Astrocyte (in vitro differentiated cells and primary cell): ENCODE measurements around the gene TBC1D2B.

Experiments used
- EZH2 ChIP-seq: IDR thresholded peaks from 2 replicates; pipeline ENCODE4 v1.6.1; 2012; ENCODE audit warnings: mild to moderate bottlenecking, low read length, inconsistent platforms; ENCODE audit not compliant: insufficient read depth
- TF ChIP-seq, protein P1 (sequence below): IDR thresholded peaks from 2 replicates; pipeline ENCODE4 v1.5.1; 2011; ENCODE audit warnings: low read depth, mild to moderate bottlenecking, inconsistent platforms, low read length, moderate library complexity; ENCODE audit not compliant: insufficient read depth

DNA sequence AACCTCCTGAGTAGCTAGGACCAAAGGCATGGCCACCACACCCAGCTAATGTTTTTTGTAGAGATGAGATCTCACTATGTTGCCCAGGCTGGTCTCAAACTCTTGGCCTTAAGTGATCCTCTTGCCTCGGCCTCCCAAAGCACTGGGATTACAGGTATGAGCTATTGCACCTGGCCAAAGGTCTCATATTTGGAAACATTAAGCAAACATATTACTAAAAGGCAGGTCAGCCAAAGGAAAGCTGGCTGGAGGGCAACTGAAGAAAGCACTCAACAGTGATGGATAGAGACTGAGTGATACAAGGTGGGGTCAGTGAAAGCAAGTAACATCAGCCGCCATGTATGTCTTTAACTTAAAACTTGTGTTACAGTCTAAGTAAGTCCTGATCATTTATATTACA, 57.5 kb downstream of the TBC1D2B start:
- TF ChIP-seq, protein P1, sequence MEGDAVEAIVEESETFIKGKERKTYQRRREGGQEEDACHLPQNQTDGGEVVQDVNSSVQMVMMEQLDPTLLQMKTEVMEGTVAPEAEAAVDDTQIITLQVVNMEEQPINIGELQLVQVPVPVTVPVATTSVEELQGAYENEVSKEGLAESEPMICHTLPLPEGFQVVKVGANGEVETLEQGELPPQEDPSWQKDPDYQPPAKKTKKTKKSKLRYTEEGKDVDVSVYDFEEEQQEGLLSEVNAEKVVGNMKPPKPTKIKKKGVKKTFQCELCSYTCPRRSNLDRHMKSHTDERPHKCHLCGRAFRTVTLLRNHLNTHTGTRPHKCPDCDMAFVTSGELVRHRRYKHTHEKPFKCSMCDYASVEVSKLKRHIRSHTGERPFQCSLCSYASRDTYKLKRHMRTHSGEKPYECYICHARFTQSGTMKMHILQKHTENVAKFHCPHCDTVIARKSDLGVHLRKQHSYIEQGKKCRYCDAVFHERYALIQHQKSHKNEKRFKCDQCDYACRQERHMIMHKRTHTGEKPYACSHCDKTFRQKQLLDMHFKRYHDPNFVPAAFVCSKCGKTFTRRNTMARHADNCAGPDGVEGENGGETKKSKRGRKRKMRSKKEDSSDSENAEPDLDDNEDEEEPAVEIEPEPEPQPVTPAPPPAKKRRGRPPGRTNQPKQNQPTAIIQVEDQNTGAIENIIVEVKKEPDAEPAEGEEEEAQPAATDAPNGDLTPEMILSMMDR, result no peak
- no peak for TF ChIP-seq EZH2
